Skeletal muscle cell (primary cell): Measurements from ENCODE around the gene DALRD3.
A peak's percentile ranks its signal among the peaks of the same experiment; 100 is the strongest.

Experiments
- DNase-seq: peaks from one replicate; pipeline ENCODE4 v3.0.0-alpha.2; 2010; ENCODE audit warnings: low read depth
- H3K4me3 ChIP-seq: 2 replicates; pipeline ENCODE4 v1.5.1; 2011; ENCODE audit warnings: low read depth, mild to moderate bottlenecking, control low read depth, low read length, moderate library complexity

Gene DALRD3

DNA sequence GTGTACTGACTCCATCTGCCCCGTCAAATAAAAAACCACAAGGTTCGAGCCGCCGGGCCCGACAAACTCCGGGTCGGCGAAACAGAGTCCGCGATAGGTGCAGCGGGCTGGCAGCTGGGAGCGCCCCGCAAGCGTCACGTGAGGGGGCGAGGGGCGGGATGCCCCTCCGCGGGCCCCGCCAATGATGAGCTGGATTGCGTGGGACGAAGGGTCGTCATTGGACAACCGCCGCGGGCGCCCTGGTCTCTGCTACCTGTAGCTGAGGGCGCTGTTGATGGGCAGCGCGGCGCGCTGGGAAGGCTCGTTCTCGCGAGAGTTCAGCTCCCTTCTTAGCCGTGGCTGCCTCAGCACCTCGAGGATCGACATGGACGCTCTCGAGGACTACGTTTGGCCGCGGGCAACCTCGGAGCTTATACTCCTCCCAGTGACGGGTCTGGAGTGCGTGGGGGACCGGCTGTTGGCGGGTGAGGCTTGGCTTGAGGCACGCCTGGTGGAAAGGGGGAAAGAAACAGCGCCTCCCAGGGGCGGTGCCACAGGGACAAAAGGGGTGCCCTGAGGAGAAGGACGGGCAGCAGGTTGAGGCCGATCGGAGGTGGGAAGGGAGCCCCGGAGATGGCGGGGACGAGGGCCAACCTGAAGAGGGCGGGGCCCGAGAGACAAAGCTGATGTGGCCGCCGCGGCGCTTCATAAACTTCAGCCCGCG is 11.2 kb downstream of the DALRD3 start, which contains the start of gene WDR6:
WDR6 (plus strand) TSS at position 324 of the 703 bp plus-strand sequence; CDS start at position 365, 41 bp downstream.
- peak; percentile 94 for DNase-seq
- peak within 1 kb of the TSS; percentile 92 for H3K4me3 ChIP-seq

DNA sequence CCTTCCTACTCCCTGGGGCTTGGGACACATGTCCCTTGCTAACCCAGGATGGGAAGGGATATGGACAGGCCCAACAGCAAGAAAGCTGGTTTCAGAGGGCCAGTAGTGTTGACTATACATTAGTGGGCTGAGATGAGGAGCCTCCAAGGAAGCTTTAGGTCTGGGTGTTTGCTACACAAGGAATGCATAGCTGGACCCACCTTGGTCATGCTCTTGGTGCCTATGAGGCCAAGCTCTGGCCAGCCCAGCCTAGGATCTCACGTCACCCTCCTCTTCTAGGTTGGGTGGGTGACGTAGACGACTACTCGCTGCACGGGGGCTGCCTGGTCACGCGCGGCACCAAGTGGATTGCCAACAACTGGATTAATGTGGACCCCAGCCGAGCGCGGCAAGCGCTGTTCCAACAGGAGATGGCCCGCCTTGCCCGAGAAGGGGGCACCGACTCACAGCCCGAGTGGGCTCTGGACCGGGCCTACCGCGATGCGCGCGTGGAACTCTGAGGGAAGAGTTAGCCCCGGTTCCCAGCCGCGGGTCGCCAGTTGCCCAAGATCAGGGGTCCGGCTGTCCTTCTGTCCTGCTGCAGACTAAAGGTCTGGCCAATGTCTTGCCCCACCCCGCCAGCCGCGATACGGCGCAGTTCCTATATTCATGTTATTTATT is 11.8 kb downstream of the DALRD3 start:
- no peak for DNase-seq
- H3K4me3 ChIP-seq: peak overlapping the region; percentile 92

DNA sequence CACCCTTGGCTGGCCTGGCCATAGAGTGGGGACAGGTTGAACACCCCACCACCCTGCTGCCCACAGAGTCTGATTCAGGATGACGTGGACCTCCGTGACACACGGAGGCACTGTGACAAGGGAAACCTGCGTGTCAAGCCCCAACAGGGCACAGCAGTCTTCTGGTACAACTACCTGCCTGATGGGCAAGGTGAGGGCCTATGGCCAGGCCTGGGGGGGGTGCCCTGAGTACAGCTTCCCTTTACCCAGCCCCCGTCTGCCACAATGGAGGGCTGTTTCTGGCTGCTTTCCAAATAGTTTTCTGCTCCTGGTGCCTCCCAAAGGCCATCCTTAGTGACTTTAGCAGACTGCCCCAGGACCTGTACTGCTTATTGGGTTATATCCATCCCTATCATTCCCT is 12.4 kb downstream of the DALRD3 start:
- no peak for DNase-seq
- peak overlapping the region; percentile 92 for H3K4me3 ChIP-seq

DNA sequence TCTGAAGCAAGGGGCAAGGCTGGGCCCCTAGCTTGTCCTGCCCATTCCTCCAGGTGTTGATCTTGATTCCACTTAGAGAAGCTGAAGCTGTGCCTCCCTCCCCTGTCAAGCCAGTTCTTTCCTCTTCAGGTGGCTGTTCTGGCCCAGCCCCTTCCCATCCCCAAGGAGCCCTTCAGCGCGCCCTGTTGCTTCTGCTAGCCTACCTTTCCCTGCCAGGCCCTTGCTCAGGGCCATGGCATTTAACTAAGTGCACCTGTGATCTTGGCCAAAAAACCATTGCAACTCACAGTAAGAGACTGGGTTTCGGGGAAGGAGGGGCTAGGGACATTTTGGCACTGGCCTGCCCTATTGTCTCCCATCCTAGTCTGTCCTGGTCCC is 13.1 kb downstream of the DALRD3 start:
- no peak overlapping the region for H3K4me3 ChIP-seq

DNA sequence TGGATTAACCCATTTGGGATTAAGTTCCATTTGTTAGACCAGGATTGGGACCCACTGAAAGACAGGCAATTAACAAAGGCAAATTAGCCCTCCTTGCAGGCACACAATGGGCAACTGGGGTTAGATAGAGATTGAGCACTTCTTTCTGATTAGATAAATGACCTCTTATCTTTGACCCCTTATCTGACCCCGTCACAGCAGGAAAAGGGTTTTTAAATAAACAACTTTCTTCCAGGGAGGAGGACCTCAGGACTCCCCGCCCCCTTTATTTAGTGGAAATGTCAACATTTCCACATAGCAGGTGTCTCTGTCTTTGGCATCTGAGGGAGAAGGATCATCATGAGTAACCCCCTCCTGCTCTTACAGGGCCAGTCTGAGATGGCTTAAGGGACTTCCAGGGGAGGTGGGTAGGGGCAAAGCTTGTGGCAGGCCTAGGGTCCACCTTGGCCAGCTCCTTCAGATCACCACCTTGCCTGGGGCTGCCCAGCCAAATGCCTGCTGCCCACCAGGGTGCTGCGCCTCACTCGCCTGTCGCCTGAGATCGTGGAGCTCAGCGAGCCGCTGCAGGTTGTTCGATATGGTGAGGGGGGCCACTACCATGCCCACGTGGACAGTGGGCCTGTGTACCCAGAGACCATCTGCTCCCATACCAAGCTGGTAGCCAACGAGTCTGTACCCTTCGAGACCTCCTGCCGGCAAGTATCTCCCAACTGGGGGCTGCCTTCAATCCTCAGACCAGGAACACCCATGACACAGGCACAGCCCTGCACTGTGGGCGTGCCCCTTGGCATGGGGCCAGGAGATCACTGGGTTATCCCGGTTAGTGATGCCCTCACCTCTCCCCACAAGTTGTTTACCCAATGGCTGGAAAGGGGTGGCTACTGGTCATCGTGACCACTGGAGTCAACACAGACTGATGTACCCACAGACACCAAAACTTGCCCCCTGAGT is 13.8 kb downstream of the DALRD3 start:
- DNase-seq: no peak
- H3K4me3 ChIP-seq: no peak overlapping the region

More for the DNA sequence above, 13.1 kb downstream of the DALRD3 start:
- DNase-seq: no peak

DNA sequence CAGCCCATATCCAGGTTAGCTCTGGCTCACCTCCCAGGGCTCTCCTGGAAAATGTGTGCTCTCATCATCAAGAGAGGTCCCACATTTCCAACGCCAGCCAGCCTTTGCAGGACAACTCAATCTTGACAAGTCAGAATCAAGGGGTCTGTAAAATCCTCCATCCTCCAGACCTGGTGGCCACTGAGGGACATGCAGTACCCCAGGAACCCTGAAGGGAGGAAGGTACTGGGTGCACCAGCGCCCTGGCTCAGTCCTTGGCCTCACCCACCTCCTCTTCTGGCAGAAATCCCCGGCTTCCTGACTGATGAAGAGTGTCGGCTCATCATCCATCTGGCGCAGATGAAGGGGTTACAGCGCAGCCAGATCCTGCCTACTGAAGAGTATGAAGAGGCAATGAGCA is 17.2 kb downstream of the DALRD3 start:
- H3K4me3 ChIP-seq: no peak overlapping the region
- no peak for DNase-seq

DNA sequence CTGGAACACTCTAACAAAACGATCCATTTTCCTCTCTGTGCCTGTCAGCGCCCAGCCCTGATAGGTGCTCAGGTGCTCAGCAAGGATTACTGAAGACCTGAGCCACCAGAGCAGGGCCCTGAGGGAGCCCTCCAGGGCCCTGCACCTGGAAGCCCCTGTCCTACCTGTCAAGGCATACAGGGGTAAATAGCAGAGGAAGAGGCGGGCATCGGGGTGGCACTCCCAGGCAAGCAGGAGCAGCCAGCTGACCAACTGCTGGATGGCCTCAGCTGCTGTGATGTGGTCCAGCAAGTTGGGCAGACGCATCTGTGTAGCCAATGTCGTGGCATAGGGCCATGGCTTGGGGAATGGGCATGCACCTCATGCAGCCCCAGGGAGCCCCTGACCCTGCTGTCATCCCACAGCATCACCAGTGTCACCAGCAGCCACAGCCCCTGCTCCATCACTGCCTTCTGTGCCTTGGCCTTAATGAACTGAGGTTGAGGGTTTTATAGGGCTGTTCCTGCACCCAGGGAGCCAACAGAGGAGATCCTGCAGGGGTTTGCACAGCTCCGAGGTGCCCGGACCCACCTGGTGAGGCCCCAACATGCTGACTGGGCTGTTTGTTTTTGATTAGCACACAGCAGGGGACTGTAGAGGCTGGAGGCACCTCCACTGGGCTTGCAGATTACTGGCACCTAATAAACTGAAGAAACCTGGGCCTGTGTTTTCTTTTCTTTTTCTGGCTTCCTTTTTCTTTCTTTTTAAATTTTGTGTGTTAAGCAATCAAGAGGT is 19.1 kb downstream of the DALRD3 start:
- no peak overlapping the region for H3K4me3 ChIP-seq
- no peak for DNase-seq

DNA sequence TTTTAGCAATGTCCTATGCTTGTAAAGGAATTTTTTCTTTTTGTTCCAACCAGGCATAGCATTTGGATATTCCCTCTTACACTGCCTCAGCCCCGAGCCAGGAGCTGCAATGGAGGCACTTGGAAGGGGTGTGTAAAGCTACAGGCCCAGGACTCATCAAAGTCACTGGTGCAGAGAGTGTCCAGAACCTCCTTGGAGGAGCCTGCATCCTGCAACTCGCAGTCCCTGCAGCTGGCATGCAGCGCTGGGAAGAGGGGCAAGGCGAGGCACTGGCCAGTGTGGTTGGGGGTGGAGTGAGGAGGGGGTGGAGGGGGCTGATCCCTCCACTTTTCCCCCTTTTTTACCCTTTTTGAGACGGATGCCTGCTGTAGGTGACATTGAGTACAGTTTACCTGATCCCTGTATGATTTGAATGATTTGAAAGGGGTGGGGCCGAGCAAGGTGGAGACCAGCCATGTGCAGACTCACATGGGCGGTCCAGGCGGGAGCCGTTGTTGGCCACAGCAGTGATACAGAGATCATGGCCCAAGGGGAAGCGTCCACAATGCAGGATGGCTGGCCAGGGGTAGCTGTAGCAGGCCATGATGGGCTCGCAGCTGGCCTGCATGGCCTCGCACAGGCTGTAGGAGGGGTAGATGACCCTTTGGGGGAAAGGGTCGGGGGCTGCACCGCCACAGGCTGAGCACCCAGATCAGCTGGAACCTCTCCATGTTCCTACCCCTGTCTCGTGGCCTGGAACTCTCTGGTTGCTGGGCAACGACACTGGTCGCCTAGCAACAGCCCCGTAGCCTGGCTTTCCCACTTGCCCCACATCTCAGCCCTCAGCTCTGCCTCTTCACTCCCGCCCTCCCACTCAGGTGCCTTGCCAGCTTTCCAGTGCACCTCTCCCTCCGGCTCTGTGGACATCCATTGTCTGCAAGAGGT is 20.4 kb downstream of the DALRD3 start:
- no peak for DNase-seq
- H3K4me3 ChIP-seq: no peak overlapping the region

DNA sequence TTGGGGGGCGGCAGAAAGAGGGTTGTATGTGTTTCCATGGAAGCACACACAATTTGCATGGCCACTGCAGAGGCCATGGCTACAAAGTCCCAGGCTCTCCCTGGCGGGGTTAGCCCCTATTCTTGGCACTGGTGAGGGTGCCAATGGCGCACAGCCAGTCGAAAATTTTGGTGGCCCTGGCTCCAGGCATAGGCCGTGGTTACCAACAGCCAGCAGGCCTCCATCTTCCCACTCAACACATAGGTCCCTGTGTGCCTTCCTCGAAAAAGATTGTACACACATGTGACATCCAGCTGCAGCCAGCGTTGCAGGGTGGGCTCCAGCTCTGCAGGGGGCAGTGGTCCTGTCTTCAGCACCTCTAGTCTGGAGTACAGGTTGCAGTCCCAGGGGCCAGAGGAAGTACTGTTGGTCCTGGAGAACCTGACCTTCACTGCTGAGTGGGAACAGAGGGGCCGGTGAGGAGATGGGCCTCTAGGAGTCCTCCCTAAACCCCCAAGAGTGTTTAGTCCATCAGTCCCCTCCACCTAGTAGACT is 21.2 kb downstream of the DALRD3 start:
- no peak overlapping the region for H3K4me3 ChIP-seq
- no peak for DNase-seq

DNA sequence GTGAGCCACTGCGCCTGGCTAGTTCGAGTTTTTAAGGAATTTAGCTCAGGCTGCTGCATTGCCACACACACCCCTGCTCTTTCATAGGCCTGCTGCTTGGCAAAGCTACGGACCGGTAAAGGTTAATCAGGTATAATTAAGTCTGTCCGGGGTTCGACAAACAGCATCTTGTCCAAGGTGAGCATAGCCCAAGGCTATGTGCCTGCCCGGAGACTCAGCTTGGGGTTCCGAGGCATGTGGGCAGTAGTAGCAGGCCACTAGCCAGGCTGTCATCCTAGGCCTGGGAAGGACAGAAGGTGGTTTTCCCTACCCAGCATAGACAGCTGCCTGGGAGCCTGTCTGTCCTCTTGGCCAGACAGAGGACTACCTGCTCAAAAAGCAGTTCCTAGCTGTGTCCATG is 21.7 kb downstream of the DALRD3 start:
- H3K4me3 ChIP-seq: no peak overlapping the region
- no peak for DNase-seq

DNA sequence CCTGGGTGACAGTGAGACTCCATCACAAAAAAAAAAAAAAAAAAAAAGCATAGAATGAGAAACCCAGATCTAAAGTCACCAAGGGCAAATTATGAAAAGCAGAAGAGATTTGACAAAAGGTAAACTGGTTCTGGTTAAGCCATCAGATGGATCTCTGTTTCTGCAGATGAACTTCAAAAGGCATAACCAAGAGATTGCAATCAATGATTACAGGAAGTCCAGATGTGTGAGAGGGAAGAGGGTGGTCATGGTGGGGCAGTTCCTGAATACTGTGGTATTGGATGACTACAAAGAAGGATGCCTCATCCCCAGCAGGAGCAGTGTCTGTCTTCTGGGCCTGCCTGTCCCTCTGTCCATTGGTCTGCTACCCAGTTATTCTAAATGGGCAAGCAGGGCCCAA is 24.5 kb downstream of the DALRD3 start:
- H3K4me3 ChIP-seq: no peak overlapping the region
- no peak for DNase-seq

DNA sequence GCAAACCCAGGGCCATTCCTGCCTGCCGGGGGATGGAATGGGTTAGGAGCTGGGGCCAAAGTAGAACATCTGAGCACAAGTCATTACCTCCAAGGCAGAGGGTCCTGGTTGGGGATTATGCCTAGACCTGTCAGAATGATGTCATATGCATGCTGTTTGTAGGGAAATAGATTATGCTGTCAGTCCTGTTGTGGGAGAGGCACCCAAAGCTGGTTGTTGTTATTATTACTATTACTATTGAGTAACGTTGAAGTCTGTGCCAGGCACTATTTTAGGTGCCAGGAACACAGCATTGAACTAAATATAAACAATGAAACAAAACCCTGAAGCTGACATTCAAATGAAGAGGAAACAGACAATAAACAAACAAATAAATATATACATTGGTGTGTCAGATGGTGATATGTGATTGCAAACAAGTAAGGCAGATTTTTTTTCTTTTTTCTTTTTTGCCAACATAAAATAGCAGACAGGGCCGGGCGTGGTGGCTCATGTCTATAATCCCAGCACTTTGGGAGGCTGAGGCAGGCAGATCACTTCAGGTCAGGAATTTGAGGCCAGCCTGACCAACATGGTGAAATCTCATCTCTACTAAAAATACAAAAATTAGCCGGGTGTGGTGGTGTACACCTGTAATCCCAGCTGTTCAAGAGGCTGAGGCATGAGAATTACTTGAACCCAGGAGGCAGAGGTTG is 26.4 kb downstream of the DALRD3 start:
- DNase-seq: no peak
- peak overlapping the region; percentile 78 for H3K4me3 ChIP-seq

DNA sequence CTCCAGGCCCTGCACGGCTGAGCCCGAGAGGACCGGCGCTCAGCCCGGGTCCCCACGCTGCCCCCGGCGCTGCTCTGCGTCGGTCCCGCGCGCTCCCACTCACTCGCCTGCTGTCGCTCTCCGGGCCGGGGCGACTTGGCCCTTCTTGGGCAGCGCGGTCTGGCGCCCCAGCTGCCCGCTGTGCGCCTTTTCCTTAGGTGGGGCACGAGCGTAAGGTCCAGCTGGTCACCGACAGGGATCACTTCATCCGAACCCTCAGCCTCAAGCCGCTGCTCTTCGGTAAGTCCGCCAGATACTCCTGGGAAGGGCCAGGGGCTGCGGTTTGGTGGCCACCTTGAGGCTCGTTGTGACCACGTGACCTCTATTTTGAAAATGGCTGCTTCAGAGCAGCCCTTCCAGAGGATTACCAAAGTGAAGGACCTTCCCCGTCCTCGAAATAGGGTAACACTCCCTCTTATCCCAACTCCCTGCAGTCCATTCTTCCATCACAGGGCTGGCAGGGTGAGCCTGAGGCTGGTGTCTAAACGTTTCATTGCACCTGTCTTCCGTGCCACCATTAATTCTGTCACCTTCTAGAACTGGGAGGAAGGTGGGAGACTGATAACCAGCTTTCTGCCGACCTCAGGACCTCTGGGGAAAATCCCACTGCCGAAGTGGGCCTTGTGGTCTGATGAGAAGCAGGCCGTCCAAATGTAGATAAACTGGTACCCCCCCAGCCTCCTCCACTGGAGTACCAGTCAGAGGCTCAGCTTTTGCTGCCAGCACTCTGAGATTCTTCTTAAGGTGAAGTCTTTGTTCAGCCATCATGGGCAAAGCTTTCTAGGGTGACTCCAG is 27.5 kb downstream of the DALRD3 start:
- no peak for DNase-seq
- peak overlapping the region; percentile 78 for H3K4me3 ChIP-seq

DNA sequence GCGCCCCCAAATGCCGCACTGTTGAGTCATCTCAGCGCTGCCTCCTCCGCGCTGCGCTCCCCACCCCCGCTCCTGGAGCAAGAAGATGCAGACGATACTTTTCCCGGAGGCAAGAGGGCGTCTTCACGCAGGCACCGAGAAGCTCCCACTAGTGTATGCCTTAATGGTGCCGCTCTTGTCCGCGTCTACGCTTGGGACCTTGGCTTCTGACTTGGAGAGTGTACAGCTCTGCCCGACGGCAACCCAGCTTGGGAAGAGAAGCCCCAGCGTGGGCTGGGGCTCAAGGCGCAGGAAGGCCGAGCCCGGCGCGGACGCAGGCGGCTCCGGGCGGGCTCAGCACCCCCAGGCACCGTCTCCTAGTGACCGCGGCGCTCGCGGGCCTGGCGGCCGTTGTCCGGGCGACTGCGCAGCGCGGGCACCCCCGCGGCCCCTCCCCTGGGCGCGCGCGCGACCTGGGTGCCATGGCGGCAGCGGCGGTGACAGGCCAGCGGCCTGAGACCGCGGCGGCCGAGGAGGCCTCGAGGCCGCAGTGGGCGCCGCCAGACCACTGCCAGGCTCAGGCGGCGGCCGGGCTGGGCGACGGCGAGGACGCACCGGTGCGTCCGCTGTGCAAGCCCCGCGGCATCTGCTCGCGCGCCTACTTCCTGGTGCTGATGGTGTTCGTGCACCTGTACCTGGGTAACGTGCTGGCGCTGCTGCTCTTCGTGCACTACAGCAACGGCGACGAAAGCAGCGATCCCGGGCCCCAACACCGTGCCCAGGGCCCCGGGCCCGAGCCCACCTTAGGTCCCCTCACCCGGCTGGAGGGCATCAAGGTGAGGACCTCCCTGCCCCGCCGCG is 28.4 kb downstream of the DALRD3 start, which contains the start of gene P4HTM:
P4HTM (plus strand) TSS at position 446 of the 840 bp plus-strand sequence; CDS start at position 462, 16 bp downstream.
- peak within 1 kb of the TSS; percentile 78 for H3K4me3 ChIP-seq
- peak; percentile 74 for DNase-seq

DNA sequence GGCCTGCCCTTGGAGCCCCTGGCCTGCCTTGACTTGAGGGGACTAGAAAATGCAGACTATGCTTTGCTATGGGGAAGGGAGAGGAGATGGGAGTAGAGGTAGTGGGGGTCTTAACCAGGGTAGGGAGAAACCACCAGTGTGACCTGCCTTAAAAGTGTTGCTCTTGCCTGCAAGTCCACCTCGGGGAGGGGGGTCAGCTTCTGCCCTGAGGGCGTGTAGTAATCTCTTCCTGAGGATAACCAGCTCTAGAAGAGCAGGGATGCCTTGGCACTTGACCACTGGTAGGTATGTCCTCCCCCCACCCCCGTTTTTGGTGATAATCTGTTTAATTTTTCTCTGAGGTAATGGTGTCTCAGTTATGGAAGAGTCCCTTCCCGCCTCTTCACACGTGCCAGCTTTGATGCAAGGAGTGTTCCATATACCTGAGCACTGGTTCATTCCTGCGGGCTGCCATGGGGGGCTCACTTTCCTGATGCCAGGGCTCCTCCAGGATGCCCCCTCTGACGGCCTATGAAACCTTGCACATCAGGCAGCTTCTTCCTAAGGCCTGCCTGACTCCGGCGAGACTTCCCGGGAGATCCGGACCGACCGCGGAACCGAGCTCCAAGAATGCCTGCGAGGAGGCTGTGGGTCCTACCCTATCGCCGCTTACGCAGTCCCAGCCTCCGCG is 29.1 kb downstream of the DALRD3 start:
- DNase-seq: no peak
- peak overlapping the region; percentile 78 for H3K4me3 ChIP-seq
